DMS53 (cell line): ENCODE measurements around the gene NLRP6.

Experiments
- DNase-seq: peaks from one replicate; lab custom pipeline; 2025; lab: John Stamatoyannopoulos, UW

The NLRP6 gene

DNA sequence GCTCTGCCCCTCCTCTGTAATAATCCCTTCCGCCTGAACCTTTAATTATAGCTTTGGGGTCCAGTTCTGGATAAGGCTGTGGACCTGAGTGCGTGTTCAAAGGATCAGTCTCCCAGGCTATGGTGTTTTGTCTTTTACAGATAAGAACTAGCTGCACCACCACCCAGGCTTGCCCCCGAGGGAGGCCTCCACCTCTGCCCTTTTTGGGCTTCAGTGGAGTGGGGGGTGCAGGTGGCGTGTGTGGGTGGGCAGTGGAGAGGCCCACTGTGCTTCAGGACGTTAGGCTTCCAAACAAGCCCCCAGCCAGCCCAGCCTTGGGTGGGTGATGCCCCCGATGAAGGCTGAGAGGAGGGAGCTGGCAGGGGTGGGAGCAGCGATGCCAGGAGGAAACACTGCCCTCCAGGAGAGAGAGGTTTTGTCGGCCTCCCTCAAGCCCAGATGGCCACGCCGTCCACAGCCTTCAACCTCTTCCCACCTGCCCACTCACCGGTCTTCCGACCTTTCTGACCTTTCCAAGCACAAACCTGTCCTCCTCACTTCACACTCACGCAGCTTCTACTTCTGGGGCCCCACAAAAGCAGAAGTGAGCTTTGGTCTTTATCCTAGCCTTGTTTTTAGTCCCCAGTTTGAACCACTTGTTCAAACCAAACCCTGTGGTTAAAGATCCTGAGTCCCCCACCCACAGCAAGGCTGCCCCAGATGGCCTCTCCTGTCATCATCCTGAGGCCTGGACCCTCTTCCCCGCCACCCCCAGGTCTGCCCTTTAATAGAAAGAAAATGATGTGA, 21.1 kb upstream of the NLRP6 start:
- DNase-seq, result no peak

DNA sequence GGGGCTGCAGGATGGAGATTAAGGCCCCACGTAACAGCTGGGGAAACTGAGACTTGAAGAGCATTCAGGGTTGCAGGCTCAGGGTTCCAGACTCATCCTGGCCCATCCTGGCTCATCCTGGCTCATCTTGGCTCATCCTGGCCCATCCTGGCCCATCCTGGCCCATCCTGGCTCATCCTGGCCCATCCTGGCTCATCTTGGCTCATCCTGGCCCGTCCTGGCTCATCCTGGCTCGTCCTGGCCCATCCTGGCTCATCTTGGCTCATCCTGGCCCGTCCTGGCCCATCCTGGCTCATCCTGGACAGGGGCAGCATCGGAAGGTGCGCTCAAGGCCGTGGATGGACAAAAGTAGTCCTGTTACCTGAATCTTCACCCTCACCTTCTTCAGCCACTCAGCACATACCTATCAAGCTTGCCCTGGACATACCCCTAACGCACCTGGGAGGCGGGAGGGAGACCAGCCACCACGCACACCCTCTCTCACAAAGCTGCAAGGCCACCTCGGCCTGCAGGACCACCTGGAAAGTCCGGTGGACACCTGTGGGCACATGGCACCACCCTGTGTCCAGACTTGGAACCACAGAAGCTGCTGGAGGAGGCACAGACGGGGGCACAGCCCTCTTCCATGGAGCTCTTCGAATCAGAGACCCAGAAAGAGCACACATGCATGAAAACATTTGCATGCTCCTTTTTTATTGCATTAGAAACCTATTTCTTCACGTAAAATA, 20.3 kb upstream of the NLRP6 start:
- DNase-seq, result peak; percentile 43

DNA sequence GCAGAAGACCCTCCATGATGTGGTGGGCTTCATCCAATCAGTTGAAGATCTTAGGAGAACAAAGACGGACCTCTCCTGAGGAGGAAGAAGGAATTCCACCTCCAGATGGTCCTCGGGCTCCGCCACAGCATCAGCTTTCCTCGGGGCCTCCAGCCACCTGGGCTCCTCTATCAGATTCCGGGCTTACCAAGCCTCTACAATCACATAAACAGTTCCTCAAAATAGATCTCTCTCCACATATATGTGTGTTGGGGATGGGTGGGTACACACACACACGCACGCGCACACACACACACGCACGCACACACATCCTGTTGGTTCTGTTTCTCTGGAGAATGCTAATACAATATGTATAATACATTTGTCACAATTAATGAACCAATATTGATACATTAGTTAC, 18.8 kb upstream of the NLRP6 start:
- DNase-seq, result no peak

DNA sequence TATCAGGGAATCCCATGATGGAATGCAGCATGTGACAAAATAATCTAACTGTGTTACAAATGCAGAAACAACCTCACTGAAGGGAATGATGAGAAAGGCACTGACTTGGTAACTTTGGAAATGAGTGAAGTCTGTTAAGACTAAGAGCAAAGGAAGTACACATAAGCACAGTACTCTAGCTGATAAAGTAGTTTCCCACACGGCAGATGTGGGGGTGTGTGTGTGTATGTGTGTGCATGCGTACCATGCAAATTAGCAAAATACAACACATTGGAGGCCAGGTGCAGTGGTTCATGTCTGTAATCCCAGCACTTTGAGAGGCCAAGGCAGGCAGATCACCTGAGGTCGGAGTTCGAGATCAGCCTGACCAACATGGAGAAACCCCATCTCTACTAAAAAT, 16.6 kb upstream of the NLRP6 start:
- DNase-seq, result no peak

DNA sequence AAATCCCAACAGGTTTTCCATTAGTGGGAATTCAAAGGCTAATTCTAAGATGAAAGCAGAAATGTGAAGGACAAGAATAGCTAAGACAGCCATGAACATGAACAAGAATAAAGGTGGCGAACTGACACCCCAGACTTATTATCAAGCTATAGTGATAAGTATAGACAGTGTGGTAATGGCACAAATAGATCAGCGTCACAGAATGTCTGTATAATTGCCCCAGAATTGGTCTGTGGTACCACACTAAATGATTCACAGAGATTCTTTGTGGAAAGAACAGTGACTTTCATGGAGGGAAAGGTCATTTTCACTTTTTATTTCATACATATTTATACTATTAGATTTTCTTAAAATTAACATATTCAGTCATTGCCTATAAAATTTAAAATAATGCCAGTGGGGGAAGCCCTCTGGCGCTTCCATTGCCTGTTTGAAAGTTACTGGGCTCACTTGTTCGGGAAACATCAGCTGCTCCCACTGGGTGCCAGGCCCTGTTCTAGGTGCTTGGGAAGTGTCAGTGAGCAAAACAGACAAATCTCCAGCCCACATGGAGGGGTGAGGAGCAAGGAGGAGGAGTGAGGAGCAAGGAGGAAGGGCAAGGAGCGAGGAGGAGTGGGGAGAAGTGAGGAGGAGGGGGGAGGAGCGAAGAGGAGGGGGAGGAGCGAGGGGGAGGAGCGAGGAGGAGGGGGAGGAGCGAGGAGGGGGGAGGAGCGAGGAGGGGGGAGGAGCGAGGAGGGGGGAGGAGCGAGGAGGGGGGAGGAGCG, 11.3 kb upstream of the NLRP6 start:
- DNase-seq, result no peak

DNA sequence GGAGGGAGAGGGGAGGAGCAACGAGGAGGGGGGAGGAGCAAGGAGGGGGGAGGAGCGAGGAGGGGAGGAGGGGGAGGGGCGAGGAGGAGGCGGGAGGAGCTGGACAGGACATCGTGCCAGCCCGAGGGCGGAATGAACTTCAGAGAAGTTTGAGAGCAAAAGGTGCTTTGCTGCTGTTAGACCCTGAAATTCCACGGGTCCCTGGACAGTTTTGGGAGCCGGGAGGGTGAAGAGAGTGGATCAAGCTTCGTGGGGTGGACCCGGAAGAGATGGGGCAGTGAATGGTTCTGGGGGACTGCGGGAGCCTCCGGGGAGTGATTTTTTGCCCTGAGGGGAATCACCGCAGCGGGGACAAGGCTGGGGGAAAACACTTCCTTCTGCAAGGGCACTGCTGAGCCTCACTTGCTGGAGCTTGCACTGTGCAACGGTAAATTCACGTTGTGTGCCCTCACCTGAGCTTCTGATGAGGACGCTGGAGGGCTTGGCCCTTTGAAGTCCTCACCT, 10.7 kb upstream of the NLRP6 start:
- DNase-seq, result peak; percentile 66

DNA sequence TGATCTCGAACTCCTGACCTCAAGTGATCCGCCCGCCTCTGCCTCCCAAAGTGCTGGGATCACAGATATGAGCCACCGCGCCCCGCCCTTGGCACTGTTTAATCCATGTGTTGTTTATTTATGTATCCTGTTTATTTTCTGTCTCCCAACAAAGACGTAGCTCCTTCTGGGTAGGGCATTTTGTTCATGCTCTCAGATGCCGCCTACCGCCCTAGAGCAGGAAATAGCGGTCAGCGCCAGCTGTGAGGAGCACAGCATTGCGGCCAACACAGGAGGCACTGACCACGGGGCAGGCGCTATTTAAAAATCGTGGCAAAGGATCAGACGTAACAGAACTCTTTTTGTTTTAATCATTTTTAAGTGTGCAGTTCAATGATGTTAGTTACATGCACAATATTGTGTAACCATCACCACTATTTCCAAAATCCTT, 9.5 kb upstream of the NLRP6 start:
- DNase-seq, result peak; percentile 82

DNA sequence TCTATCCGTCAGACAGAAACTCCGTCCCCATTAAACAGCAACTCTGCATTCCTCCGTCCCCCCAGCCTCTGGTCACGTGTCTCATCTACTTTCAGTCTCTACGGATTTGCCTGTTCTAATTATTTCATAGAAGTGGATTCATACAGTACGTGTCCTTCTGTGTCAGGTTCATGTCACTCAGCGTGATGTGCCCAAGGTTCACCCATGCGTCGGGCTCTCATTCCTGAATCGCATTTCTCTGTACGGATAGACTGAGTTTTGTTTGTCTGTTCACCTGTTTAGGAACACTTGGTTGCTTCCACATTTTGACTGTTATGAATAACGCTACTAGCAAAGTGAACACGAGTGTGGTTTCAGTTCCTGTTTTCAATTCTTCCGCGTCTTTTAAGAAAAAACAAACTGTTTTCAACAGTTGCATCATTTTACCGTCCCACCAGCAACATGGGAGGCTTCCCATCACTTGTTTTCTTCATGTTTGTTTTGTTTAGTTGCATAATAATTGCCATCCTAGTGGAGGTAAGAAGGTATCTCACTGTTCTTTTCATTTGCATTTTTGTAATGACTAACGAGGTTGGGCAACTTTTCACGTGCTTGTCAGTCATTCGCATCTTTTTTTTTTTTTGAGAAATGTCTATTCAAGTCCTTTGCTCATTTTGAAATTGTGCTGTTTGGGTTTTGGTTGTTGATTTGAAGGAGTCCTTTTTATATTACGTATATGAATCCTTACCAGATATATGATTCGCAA, 8.9 kb upstream of the NLRP6 start:
- DNase-seq, result peak; percentile 41

DNA sequence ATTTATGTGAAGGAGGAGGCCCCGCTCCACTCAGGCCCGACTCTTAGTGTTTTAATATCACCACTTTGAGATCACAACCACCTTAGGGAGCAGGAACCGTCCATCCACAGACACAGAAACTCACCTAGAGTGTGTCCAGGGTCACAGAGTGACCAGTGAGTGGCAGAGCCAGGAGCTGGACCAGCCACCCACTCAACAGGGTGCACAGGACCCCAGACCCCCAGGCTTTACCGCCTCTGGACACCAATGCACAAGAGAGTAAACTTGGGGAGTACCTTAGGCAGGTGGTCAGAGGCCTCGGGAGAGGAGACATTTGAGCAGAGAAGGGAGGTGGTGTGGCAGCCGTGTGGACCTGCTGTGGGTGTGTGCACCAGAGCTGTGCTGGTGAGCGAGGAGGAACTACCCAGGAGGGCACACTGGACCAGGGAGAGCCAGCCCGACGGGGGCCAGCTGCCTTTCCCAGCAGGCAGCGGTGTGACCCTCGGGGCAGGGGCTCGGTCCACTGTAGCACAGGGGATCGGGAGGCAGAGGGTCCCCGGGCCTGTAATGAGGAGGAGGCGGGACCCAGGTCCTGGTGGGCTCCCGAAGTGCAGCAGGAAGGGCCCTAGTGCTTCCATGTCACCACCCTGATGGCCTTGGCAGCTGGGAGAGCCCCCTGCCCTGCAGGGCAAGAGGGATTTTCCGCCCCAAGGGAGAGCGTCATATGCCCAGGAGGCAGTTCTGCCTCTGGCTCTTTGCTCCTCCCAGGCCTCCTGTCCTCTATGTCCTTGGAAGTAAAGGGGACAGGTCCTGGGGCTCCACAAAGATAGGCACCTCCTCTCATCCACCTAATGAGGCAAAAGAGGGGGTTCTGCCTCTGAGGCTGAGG, 7.5 kb upstream of the NLRP6 start:
- DNase-seq, result no peak

DNA sequence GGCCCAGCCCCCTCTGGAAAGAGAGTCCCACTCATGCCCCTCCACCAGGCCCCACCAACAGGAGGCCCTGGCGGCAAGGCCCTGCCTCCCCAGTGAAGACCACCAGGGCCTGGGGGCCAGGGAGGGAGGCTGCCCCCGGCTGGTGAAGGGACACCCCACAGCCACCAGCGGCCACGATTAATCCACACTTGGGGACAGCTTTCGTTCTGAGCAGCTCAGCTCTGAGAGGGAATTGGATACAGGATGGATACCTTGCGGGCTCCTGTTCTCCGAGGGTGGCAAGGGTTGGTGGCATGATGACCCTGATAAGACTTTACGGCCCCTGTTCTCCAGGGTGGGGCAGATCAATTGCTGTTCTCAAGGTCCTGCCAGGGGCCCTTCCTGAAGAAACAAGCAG, 6.9 kb upstream of the NLRP6 start:
- no peak for DNase-seq

DNA sequence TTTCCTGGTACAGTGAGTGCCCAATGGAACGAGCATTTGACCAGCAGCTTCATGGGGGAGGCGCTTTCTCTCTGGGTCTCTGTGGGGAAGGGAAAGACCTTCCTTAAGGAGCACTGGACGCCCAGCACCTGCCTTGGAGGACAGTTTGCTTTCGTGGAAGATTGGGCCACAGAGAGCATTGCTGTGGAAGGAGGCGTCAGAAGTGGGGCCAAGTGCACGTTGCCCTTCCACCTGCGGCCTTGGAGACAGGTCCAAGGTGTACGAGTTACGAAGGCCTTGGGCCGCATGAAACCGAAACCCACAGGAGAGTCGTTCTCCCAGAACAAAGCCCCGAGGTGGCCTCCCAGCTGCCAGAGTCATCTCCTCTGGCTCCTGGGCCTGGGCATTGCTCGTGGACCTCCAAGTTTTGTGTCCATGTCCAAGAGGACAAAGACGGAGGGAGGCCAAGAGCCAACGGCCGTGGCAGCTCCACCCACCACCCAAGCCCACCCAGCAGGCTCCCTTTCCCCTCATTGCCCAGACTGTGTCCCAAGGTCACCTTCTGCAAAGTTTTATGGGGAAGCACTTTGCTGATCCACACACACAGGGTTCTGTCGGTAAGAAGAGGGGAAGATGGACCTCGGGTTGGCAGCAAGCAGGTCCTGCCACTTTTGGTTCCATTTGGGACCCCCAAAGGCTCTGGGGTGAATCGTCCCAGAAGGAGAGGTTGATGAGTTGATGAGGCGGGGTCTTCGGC, 5.8 kb upstream of the NLRP6 start:
- no peak for DNase-seq

DNA sequence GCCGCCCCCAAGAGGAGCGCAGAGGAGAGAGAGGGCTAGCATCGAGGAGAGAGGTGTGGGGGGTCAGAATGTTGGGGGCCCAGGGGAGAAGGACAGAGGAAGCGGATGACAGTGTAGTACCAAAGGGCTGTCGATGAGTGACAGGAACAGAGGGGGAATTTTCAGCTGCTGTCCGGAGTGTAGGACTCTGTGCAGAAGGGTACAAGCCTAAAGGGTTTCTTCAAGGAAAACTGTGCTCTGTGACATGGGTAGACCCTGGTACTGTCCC, 5.3 kb upstream of the NLRP6 start:
- no peak for DNase-seq

DNA sequence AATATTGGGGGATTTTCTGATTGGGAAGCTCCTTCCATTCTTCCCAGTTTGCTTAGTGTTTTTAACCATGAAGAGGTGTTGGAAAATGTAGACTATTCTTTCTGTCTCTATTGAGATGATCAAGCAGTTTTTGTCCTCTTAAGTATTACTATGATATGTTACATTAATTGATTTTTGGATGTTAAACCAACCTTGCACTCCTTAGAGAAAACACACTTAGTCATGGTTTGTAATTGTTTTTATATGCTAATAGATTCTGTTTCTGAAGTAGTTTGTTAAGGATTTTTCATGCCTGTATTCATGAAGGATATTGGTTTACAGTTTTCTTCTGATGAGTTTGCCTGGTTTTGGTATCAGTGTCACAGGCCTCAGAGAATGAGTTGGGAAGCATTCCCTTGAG, 2.0 kb upstream of the NLRP6 start:
- DNase-seq, result no peak

DNA sequence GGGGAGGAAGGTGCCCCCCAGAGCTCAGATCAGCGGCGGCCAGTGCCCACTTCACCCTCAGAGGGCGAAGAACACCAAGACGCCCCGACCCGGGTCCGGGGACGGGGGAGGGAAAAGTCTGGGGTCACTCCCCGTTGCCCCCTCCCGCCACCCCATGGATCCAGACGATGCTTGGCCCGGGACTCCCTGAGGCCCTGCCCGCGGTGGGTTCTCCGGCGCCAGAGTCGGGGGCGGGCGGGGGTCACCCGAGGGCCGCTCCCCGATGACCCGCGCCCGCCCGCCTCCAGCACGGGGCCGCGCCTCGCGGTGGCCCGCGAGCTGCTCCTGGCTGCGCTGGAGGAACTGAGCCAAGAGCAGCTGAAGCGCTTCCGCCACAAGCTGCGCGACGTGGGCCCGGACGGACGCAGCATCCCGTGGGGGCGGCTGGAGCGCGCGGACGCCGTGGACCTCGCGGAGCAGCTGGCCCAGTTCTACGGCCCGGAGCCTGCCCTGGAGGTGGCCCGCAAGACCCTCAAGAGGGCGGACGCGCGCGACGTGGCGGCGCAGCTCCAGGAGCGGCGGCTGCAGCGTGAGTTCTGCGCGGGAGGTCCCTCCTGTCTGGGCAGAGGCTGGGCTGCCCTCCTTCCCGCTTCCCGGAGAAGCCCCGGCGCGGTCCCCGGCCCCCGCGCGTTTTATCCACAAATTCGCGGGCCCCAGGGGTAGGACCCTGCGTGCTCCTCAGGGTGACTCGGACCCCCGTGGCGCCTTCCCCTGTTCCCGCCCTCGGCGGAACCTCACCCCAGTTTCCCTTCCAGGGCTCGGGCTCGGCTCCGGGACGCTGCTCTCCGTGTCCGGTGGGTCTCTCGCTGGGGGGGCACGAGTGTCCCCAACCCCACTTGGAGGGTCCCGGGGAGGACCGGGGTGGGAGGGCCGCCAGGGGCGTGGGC, 1.1 kb downstream of the NLRP6 start:
- DNase-seq, result peak; percentile 39

DNA sequence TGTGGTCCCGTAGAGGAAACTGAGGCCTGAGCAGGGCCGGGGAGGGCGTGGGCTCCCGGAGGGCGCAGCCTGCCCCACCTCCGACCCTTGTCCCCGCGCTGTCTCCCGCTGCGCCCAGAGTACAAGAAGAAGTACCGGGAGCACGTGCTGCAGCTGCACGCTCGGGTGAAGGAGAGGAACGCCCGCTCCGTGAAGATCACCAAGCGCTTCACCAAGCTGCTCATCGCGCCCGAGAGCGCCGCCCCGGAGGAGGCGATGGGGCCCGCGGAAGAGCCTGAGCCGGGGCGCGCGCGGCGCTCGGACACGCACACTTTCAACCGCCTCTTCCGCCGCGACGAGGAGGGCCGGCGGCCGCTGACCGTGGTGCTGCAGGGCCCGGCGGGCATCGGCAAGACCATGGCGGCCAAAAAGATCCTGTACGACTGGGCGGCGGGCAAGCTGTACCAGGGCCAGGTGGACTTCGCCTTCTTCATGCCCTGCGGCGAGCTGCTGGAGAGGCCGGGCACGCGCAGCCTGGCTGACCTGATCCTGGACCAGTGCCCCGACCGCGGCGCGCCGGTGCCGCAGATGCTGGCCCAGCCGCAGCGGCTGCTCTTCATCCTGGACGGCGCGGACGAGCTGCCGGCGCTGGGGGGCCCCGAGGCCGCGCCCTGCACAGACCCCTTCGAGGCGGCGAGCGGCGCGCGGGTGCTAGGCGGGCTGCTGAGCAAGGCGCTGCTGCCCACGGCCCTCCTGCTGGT, 1.9 kb downstream of the NLRP6 start:
- peak; percentile 83 for DNase-seq

DNA sequence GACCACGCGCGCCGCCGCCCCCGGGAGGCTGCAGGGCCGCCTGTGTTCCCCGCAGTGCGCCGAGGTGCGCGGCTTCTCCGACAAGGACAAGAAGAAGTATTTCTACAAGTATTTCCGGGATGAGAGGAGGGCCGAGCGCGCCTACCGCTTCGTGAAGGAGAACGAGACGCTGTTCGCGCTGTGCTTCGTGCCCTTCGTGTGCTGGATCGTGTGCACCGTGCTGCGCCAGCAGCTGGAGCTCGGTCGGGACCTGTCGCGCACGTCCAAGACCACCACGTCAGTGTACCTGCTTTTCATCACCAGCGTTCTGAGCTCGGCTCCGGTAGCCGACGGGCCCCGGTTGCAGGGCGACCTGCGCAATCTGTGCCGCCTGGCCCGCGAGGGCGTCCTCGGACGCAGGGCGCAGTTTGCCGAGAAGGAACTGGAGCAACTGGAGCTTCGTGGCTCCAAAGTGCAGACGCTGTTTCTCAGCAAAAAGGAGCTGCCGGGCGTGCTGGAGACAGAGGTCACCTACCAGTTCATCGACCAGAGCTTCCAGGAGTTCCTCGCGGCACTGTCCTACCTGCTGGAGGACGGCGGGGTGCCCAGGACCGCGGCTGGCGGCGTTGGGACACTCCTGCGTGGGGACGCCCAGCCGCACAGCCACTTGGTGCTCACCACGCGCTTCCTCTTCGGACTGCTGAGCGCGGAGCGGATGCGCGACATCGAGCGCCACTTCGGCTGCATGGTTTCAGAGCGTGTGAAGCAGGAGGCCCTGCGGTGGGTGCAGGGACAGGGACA, 2.7 kb downstream of the NLRP6 start:
- peak; percentile 67 for DNase-seq

DNA sequence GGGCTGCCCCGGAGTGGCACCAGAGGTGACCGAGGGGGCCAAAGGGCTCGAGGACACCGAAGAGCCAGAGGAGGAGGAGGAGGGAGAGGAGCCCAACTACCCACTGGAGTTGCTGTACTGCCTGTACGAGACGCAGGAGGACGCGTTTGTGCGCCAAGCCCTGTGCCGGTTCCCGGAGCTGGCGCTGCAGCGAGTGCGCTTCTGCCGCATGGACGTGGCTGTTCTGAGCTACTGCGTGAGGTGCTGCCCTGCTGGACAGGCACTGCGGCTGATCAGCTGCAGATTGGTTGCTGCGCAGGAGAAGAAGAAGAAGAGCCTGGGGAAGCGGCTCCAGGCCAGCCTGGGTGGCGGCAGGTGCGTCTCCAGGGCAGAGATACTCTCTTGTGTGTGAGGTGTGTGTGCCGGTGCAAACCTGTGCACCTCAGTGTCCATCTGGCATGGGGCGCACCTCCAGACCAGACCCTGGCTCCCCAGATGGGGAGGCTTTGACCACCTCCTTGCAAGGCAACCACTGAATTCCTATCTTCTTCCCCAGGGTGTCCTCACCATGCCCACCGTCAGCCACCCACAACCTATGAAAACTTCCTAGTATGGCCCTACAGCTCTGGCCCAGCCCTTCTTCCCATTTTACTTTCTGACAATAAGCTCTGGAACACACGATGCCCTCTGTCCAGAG, 3.4 kb downstream of the NLRP6 start:
- DNase-seq, result peak; percentile 54
